ENCODE measurements around the gene RPS21.

The RPS21 gene

DNA sequence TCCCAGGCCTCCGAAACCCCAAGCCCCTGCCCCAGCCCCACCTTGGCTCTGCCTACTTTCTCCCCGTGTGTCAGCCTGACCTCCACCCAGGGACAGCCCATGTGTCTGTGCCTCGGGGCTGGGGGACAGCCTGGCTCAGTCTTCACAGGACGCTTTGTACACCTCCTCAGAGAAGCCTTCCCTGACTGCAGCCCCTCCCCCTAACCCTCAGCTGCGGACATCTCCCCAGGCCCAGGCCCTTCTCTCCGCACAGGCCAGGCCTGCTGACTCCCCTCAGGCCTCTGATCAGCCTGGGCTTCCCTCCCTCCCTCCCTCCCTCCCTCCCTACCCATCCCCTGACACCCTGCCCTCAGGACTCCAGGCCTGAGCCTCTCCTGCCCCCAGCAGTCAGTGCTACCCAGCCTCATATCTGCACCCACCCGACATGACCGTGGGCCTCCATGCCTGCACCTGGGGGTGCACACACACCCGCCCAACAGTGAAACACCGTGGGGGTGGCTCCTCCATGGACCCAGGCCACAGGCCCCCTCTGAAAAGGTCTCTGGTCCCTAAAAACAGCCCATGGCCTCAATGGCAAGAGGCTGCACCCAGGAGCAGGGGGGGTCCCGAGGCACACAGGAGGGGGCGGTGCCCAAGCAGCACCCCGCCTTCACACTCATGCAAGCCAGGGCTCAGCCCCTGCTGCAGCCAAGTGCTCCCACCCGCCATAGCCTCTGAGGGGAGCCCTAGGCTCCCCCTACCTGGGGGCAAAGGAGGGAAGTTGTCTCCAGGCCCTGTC lies 32.7 kb upstream of the RPS21 start:
- DNase-seq, result no peak

DNA sequence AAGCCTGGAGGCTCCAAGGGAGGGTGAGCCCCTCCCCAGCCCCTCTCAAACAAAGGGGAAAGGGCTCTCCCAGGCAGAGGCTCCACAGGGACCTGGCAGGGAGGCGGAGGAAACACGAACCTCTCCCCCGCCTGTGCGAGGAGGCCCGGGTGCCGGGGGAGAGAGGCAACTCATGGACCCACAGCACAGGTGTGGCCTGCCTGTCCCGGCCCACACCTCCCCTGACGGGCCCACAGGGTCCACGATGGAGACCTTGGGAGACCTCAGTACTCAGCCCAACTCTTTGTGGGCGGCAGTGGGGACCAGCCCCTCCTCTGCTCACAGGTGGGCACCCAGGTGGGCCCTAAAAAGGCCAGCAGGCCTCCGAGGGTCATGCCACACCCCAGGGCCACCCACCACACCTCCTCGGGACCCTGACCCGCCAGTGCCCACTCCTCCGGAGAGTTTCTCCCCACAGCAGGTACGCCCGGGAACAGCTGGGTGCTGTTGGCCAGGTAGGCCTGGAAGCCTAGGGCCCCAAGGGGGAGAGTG lies 32.0 kb upstream of the RPS21 start:
- DNase-seq, result no peak

DNA sequence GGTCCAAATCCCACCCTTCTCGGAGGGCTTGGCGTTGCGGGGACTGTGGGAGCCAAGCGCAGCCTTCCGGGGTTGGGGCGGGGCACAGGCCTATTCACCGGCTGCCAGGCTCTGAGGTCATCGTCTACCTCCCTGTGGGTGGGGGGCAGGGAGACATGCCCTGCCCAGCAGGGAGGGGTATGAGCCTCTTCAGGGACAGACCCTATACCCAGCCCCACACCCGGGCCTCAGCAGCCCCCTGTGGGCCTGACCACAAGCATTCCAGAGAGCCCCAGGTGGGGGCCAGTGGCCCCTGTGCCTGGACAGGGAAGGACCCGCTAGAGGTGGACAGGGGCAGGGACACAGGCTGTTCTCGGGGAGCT lies 31.4 kb upstream of the RPS21 start:
- no peak for DNase-seq

DNA sequence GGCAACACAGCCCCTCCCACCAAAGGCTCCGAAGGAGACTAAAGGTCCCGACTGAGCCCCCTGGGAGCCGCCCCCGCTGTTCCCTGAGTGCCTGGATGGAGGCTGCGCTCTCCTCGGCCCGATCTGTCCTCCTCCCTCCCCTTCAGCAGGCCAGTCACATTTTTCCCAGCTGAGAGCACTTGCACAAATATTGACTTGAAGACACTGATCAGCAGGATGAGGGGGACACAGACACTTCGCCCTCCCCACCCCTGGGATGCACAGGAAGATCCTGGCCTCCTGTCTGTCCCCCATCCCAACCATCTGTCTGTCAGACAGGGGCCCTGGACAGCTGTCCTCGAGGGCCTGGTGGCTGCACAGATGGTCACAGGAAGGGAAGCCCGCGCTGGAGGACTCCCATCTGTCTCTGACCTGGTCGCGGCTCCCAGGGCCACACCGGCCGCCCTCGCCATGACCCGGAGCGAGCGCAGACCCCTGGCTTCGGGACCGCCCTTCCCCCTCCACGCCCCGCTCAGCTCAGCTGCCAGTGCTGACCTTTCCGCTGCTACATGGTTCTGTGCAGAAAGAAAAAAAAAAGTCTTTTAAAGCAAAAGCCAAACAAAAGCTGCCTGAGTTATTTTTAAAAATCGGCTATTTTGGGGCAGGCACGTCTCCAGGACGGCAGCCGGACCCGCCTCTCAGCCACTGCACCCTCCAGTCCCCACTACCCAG lies 30.9 kb upstream of the RPS21 start:
- DNase-seq, result no peak

DNA sequence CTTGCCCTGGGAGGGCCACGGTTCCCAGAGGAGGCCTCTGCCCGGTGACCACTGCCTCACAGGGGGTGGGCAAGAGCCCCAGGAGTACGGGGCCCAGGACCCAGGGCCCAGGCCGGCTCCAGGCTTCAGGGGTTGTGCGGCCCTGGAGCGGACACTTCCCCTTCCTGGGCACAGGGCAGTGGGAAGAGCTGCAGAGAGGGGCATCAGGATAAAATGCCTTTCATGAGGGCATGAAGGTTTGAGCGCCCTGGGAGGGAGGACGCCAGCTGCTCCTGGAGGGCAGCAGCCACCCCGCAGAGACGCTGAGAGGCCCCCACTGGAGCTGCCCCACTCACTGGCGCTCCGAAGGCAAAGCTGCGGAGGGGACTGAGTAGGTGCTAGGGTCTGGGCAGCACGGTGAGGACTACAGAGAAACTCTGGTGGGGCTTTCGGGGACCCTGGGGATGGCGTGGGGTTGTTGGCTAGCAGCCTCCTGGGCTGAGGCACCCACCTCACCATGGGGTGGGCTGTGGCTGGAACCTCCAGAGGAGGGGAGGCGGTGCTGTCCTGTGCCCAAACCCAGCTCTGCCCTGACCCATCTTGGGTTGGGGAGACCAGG lies 30.2 kb upstream of the RPS21 start:
- no peak for DNase-seq

DNA sequence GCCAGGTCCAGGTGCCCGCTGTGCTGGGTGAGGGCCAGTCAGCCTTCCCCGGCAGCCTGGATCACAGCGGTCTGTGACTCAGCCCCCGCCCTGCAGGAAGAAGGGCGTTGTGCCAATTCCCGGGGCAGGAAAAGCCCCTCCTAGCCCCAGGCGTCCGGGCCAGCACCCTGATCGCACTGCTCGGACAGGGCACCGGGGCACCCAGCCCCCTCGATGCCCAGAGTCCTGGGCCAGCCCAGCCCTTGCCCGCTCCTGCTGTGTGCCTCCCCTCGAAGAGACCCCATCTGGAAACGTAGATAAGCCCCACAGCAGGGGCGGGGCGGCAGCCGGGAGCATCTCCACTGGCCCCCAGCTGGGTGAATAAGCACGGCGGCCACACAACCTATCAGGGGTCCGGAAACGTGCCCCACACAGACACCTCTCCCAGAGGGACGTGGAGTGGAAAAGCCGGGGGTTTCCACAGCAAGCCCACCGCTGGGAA lies 29.7 kb upstream of the RPS21 start:
- no peak for DNase-seq

DNA sequence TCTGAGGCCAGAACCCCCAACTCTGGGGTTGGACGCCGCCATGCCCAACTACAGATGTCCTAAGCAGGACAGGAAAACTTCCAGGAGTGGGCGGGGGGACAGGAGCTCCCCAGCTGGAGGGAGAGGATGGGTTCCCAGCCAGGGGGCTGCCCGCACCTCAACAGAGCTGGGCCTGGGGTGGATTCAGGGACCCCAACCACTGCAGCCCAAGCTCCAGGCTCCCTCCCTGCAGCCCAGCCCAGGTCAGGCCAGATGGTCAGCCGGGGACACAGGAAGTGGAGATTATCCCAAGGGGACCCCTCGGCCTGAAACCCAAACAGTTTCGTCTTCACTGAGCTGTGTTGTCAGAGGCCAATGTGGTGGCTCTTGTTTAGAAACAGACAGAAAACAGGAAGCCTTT lies 29.2 kb upstream of the RPS21 start:
- DNase-seq, result no peak

DNA sequence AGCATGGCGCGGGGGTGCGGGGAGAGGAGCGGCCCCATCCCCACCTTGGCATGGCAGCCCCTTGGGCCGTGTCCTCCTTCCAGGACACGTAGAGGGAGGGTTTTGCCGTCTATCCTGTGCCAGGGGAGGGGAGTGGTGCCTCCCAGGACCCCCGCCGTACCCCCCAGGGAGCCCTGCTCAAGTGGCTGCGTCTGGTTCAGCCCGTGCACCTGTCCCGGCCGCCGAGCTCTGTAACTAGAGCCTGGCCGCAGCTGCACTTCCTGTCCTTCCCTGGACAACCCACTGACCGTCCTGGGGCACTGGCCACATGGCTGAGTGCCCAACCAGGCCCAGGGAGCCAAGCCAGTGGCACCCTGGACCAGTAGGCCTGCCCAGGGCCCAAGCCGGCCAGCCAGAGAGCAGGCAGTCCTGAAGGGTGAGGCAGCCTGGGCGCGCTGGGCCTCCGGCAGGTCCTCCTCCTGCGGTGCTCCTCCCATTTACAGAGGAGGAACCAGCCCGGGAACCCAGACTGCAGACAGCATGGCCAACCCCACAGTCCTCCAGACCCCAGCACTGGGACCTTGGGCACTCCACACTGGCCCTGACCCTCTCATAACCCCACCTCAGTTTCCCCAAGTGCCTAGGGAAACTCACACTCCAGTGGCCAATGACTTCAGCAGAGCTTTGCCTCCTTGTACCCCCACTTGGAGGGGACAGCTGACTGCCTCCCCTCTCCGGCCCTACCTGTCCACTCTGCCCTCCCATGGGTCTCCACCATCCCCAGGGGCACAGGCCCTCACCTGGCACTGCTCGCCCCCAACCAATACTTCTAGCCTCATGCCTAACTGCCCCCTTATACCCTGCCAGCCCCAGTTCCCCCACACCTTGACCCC lies 28.5 kb upstream of the RPS21 start:
- no peak for DNase-seq

DNA sequence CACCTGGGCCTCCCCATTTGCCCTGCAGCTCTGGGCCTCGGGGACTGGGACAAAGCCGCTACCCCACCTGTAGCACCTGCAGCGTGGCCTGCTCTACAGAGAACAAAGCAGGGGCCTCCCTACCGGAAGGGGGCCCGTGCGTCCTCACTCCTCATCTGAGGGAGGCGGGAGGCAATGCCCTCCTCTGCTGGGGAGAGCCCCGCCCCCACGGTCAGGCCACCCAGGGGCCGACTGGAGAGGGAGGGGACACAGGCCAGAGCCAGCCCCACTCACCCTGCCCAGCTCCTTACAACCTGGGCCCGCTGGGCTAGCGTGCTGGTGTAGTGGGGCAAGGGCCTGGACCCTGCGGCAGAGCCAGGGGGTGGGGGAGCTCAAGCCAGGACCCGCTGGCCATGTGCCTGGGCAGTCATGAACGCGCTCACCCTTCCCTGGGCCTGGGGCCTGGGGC lies 27.8 kb upstream of the RPS21 start:
- no peak for DNase-seq

DNA sequence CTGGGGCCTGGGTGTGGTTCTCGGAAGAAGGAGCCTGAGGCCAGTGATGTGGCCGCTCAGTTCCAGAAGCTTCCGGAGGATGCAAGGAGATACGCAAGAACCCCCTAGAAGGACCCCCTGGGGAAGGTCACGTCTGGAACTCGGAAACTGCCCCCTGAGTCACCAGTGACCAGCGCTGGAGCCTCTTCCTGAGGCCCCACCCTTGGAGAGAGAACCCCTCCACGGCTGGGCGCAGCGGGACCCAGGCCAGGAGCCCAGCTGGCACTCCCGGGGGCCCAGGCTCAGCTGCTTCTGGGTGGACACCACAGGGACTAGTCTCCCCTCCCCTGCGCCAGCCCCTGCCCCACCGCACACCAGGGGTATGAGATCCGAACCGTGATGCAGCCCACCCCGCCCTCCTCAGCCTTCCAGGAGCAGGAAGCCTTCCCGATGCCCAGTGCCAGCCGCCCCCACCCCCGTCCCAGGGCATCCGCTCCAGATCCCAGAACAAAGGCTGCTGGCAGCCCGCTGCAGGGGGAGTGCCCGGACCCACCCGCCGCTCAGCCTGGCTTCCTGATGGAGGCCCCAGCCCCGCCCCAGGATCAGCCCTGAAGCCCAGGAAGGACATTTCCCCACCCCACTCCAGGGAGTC lies 27.3 kb upstream of the RPS21 start:
- no peak for DNase-seq

DNA sequence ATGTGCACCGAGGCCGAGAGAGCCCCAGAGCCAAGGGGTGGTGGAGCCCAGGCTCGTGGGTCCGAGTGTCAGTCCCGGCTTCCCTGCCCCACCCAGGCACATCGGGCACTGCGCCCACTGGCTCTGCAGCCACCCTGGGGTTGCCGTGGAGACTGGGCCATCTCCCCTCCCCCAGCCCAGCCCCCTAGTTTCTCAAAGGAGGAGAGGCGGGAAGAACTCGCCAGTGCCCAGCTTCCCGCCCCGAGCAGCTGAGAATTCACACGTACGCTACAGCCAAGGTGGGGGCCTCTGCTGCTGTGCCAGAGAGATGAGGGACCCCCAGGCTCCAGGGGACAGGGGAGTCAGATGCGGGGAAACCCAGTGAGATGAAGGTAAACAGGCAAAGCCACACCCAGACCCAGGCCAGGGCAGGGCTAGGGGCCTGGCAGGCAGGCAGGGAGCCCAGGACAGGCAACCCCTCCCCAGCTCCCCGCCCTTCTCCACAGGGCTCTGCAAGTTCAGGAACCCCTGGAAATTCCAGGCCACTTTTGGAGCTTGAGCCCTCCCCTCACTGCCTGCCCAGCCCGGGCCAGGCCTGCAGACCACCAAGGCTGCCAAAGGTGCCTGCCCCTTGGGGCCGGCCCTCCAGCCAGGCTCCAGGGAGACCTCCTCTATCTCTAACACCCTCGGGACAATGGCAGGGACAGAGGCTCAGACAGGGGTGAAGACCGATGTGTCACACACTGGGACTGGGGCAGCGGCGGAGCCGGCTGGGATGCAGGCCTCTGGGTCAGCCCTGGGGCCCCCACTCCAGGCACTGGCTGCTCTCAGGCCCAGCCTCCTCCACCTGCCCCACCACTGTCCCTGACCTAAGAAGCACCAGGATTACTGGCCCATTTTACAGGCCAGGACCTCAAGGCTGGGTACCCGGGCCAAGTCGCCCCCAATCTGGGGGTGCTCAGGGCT lies 25.8 kb upstream of the RPS21 start:
- DNase-seq, result no peak

DNA sequence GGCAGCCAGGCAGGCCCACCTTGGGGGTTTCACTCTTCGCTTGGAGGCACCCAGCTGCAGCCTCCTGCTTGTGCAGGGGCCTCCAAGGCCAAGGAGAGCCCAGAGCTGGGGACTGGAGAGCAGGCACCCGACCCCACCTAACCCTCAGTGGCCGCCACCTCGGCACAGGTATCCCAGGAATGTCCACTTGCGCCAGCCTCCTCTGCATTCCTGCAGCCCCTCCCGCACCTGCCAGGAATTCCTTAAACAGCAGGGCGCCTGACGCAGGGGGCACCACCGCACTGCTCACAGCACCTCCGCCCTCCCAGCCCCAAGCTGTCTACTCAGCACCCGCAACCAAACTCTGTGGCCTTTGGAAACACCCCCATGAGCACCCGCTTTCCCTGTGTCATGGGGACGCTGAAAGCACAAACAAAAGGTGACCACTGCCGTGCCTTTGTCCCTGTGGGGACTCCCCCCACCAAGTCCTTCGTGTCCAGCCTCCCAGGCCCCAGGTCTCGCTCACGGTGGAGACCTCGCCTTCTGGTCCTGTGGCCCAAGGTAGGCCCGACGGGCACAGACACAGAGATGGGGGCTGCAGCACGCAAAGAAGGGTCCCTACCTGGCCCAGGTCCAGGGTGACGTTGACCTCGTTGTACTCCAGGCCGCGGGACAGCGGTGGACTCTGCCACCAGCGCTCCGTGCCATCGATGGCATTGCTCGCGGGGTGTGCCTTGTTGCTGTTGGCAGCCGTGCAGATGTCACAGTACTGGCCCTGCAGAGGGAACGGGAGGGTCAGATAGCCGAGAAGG lies 24.9 kb upstream of the RPS21 start:
- DNase-seq, result no peak

DNA sequence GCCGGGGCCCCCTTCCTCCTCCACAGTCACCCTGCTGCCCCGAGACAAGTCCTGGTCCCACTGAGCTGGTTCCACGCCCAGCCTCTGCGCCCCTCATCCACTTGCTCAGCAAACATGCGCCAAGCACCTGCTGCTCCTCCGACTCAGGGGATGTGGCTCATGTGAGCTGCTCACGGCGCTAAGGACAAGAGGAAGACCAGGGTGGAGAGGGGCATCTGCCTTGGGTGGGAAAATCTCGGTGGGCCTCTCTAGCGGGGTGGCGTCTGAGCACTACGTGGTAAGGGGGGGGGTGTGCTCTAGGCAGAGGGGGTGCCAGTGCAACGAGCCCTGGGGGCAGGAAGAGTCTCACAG lies 24.3 kb upstream of the RPS21 start:
- no peak for DNase-seq

DNA sequence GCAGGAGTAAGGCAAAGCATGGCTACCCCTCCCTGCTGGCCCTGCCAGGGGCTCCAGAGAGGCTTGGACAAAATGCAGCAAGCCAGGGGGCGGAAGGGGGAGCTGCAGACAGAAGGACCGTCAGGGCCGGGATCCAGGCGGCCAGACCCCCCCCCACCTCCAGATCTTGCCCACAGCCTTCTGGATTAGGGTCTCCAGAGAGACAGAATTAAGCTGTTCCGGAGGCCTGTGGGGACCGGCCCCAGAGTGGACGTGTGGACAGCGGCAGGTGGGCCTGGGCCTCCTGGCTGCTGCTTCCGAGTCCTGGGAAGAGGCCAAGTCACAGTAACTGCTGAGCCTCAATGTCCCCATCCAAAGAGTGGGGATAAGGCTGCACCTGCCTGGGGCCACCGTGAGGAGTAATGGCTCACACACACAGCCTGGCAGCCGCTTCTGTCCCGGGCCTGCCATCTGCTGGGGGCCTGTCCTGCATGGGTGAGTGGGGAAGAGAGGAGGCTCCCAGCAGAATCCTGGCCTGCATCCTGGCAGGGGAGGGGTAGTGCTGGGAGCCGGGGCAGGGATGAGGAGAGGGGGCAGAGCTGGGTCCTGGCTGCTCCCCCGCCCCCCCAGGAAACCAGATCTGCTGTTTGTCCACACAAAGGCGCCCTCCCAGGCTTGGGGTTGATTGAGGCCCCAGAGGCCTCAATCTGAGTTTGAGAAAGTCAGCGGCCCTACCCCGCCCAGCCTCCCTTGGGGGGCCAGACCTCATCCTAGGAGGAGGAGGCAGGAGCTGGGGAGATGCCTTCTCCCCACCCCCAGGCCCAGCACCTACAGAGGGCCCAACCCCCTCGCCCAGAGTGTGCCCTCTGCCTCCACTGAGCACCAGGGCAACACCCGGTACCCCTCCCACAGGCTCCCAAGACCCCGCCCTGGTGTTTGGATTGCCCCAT lies 23.6 kb upstream of the RPS21 start:
- DNase-seq, result no peak

DNA sequence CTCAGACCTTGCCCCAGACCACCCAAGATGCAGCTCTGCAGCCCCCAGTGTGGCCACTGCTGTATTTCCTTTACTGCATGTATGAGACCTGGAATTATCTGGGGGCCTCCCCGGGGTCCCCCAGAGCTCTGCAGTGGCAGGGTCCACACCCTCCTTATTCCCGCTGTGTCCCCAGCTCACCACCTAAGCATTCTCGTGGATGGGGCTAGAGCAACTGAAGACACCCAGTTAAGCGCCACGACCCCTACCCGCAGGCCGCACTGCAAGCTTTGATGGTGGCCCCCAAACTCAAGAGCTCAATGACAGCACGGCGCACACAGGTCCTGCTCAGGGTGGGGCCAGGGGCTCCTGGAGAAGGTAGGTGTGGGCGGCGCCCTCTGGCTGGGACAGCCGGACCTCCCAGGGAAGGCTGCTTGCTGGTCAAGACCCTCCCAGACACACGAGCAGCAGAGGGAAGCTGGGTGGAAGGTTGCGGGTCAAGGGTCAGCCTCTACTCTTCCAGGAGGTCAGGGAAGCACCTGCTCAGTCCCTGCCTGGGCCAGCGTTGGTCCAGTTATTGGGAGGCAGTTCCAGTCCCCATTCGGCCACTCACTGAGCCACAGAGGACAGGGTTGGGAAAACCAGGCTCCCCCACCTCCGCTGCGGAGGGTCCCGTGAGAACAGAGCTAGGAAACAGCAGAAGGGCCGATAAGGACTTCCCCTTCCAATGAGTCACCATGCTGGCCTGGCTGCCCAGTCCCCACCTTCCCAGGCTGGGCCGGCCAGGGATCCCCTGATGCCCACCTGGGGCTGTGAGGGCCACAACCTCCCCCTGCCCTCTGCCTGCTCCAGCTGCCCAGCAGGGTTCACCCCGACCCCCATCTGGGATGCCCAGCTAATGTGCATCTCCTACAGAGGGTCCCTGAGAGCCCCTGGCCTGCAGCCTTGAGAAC lies 22.7 kb upstream of the RPS21 start:
- DNase-seq, result no peak

DNA sequence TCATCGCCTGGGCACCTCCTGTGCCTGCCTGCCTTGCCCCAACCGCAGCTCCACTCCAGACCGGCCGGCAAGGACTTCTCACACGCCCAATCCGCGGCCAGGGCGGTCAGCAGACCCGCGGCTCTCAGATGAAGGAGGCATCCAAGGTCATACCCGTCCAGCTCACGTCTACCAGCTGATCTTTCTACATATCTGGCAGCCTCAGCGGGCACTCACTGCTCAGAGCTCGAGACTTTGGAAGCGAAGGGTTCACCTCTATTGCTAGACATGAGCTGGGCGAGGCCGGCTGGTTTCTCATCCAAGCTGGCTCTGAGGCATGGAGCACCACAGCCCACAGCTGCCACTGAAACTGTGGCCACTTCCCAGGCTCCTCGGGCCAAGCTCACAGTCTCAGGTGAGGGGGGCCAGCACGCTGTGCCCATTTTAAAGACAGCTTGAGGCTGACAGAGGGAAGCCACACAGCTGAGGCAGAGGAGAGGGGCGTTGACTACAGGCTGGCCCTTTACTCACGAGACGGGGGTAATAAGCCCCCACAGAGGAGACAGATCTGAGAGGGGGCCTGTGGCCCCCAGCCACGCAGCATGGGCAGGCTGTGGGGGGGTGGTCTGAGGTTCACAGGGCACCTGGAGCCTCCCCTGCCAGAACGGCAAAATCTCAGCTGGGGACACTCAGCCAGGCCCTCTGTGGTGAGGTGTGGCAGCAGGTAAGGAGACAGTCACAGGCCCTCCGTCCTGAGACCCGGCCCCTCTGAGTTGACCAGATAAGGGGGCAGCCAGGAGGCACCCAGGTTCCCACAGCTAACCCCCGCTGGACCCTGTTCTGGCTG lies 21.8 kb upstream of the RPS21 start:
- no peak for DNase-seq

DNA sequence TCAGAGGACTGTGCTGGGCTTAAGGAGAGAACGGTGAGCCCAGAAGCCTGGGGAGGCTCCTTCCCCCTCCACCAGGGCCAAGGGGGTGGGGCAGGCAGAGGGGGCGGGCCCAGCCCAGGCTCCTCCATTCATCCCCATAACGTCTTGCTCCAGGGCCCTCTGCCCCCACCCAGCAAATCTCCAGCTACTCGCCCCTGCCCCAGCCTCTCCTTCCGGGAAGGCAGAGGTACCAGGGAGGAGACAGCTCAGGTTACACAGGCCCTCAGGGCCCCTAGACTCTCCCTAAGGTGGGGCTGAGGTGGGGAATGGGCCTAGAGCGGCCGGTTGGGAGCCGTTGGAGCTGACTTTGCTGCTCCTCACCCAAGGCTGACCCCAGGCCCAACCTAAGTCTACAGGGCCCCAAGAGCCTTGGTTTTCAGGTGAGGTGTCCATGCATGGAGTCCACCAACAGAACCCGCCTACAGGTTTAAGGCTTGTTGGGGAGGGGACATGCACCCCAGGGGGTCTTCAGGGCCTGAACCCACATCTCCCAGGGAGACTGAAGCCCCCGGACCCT lies 21.0 kb upstream of the RPS21 start:
- no peak for DNase-seq

Measured in NCI-H1105 treated with DMSO at 0.1 percent for 48 hours (cell line).